Measurements from ENCODE around the gene TRIM50.
"Not testable (repeated sequence)": the region's sequence is repeated elsewhere in the genome, so short reads cannot be mapped to it uniquely, and the experiment has no call there.

TRIM50 gene

DNA sequence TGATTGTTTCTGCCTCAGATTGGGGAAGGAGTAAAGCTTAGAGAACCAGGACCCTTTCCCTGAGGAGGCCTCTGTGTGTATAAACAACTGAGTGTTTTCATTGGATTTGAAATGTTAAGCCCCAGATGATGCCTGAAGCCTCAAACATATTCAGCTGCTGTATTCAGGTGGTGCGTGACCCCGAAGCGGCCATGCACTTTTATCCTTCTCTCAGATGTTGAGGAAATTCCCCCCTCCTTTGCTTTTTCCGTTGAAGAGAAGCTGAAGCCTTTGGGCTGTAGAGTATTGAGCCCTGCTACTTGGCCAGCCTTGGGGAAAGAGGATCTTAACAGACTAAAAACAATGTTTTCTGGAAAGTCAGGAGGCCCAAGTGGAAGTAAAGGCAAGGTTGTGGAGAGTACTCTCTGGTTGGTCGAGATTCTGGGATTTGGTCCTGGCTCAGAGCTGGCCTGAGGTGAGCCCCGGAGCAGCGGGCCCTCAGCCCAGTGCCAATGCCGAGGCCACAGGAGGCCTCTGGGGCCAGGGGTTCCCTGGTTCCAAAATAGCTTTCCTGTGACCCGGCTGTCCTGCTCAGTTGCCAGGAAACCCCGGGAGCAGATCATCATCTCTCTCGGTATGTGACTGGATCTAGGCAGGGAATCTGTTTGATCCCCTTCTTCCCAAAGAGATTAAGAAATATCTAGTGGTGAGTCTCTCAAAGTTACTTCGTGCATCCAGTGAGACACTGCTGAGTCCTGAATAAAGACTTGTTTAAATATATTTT lies 22.6 kb upstream of the TRIM50 start:
- DNase-seq = no peak

- DNase-seq = no peak
Observed at GRCh38 chr7:73349763-73350162, 21.9 kb upstream of the TRIM50 start.

DNA sequence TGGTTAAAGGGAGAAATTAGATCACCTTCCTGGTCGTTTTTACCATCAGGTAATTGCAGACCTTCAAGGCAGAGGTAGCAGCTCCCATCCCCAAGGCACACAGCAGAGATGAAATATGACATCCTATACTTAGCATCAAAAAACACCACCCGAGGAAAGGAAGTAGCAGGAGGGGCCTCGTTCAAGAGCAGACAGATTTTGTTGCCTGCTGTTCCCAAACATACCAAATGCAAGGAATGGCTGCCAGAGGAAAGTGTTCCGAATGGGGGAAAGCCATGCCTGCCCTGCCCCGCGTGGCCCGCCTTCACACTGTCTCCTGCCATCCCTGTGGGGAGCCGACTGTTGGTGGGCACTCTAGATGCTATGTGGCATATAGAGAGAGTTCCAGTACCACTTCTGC lies 18.1 kb upstream of the TRIM50 start:
- no peak for DNase-seq

GRCh38 chr7:73345538-73345937 lies 17.7 kb upstream of the TRIM50 start:
- no peak for DNase-seq

GRCh38 chr7:73343671-73344380 lies 15.9 kb upstream of the TRIM50 start:
- no peak for DNase-seq

- DNase-seq = no peak
Observed at GRCh38 chr7:73342645-73343044, 14.8 kb upstream of the TRIM50 start.

GRCh38 chr7:73341877-73342276 lies 14.0 kb upstream of the TRIM50 start:
- DNase-seq = peak; percentile 57 to 72

GRCh38 chr7:73340514-73340913 lies 12.6 kb upstream of the TRIM50 start:
- no peak for DNase-seq

DNA sequence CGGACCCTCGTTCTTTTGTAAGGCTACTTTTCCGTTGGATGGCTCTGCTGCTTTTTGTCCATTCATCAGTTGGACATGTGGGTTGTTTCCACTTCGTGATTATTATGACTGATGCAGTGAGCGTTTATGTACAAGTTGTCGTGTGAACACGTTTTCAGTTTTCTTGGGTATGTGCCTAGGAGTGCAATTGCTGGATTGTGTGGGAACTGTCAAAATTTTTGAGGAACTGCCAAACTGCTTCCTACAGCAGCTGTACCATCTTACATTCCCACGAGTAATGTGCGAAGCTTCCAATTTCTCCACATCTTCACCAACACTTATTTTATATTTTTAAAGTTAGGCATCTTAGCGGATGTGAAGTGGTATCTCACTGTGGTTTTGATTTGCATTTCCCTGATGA lies 10.4 kb upstream of the TRIM50 start:
- no peak for DNase-seq

DNA sequence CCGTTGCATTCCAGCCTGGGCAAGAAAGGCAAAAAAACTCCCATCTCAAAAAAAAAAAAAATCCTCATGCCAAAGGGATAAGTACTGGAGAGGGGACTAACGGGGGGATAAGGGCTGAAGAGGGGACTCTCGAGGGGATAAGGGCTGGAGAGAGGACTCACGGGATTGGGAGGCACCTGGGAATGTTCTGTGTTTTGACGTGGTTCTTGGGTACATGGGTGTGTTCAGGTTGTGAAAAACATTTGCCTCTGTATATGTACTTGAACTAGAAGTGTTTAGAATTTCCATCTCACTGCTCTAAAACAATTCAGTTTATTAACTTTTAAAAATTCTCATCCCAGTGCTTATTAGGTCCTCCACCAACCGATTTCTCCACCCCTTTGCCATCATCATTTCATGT lies 4.6 kb upstream of the TRIM50 start:
- no peak for DNase-seq

DNA sequence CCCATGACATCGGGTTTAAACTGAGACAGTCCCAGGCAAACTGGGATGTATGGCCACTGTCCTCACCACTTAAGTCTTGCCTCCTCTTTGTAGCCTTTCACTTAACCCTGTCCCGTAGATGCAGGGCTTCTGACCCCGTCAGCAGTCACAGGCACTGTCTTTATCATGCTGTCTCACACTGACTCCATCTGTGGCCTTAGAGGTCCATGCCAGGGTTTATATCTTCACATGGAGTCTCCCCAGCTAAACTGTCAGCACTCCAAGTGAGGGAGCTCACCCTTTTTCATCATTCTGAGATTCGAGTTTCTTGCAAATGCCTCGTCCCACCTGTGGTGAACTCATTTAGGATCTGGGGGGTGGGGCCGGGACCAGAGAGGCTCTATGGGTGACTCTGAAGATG lies 2.9 kb upstream of the TRIM50 start:
- no peak for DNase-seq

- DNase-seq = no peak
Observed at GRCh38 chr7:73329861-73330581, 2.1 kb upstream of the TRIM50 start.

DNA sequence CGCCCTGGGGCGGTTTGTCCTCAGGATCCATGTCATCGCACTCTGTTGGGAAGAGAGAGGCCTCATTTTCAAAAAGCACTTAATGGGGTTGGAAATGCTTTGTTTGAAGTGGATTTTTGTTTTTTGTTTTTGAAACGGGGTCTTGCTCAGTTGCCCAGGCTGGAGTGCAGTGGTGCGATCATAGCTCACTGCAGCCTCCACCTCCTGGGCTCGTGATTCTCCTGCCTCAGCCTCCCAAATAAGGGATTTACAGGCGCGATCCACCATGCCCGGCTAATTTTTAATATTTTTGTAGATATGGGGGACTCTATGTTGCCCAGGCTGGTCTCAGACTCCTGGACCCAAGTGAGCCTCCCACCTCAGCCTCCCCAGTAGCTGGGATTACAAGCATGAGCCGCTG lies 814 bp upstream of the TRIM50 start:
- no peak for DNase-seq

DNA sequence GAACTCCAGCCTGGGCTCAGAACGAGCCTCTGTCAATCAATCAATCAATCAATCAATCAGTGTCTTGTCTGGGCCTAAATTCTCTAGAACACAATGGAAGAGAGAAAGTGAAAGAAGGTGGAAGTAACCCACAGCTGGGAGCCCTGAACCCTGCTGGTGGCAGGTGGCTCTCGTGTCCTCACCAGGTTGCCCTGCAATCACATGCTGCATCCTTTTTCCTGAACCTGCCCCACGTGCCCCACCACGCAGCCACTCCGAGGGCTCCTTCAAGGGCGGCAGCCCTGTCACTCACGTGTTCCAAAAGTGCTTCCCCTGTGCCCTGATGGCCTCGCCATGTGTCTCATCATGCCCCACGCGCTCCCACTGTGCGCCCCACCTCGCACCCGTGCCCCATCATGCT lies 433 bp downstream of the TRIM50 start:
- DNase-seq = not testable (repeated sequence)

- DNase-seq = not testable (repeated sequence)
Observed at GRCh38 chr7:73325424-73325823, 2.5 kb downstream of the TRIM50 start.

DNA sequence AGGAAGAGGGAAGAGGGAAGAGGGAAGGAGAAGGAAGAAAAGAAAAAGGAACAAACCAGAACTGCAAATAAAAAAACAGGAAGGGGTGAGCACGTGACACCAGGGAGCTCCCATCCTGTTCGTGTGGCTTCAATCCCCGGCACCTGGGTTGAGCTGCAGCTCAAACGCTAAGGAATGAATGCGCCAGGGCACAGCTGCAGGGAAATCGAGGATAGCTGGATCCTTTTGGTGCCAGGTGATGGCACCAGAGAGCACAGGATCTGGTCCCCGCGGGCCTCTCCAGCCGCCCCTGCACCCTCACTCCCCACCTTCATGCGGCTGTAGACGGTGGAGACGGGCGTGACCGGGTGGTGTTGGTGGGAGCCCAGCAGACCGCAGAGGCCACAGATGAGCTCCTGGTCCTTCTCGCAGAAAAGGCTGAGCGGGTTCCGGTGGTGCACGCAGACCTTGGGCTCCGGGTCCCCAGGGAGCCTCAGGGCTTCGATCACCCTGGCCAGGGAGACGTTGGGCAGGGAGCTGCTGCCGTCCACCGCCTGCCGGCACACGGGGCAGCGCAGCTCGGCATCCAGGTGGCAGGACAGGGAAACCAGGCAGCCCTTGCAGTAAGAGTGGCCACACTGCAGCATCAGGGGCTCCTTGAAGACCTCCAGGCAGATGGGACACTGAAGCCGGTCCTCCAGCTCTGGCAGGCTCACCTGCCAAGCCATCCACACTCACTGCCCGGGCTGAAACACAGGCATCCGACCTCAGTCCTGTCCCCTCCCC lies 3.6 kb downstream of the TRIM50 start:
- DNase-seq = peak; percentile 32 to 47

GRCh38 chr7:73323434-73324080 lies 4.3 kb downstream of the TRIM50 start:
- not testable (repeated sequence) for DNase-seq

DNA sequence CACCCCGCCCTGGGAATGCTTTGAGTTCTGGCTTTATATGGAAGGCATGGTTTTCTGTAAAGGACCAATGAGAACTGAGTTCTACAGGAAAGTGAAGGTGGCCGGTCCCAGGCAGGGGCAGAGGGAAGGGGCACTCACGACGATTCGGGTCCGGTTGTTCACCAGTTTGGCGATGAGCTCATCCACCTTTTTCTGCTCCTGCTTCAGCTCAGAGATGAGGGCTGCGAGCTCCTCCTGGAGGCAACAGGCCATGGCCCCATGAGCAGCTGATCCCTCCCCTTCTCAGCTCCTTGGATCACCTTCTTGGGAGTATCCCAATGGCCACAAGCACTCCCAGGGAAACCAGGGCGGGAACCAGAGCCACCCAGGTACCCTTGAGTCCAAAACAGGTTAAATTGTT lies 7.9 kb downstream of the TRIM50 start:
- not testable (repeated sequence) for DNase-seq

GRCh38 chr7:73319541-73319940 lies 8.3 kb downstream of the TRIM50 start:
- not testable (repeated sequence) for DNase-seq

DNA sequence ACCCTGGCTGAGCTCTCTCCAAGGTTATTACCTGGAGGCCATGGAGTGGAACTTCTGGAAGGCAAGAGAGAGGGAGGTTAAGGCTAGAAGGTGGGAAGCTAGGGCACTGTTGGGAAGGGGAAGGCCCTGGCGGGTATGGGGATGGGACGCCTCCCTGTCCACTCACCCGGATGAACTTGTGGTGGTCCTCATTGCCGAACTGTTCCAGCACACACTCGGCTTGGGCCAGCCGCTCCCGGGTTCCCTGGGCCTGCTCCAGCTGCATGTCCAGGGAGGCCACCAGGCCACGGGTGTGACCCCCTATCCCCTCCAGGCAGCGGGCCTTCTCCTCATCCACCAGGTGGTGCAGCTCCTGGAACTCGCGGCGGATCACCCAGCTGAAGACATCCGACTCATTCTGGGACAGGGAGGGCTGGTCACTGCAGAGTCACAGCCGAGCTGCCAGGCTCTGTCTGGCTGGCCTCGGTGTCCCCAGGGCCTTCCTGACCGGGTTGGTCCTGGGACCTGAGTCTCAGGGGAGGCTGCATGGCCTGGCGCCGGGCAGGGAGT lies 9.2 kb downstream of the TRIM50 start:
- DNase-seq = not testable (repeated sequence)

- no peak for DNase-seq
Observed at GRCh38 chr7:73316521-73316920, 11.4 kb downstream of the TRIM50 start.

DNA sequence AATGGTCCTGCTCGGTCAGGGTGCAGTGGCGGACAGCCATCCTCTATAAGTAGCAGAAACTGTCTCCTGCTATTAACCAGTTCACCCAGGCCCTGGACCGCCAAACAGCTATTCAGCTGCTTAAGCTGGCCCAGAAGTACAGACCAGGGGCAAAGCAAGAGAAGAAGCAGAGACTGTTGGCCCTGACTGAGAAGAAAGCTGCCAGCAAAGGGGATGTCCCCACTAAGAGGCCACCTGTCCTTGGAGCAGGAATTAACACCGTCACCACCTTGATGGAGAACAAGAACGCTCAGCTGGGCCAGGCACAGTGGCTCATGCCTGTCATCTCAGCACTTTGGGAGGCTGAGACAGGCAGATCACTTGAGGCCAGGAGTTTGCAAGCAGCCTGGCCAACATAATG lies 13.6 kb downstream of the TRIM50 start:
- DNase-seq = no peak

Measured in inflammatory macrophage (primary cell).